Measurements from ENCODE around the gene TAS2R30. TPM values are rescaled to one million over a fixed set of nuclear protein-coding genes. Genes with fewer than 3 reads are reported as not detected.

TAS2R30 gene, protein sequence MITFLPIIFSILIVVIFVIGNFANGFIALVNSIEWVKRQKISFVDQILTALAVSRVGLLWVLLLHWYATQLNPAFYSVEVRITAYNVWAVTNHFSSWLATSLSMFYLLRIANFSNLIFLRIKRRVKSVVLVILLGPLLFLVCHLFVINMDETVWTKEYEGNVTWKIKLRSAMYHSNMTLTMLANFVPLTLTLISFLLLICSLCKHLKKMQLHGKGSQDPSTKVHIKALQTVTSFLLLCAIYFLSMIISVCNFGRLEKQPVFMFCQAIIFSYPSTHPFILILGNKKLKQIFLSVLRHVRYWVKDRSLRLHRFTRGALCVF
- total RNA-seq (1.7 TPM), polyA plus RNA-seq (0.14 TPM)
- long read RNA-seq, donor 1 = 0 reads
- long read RNA-seq, donor 2 = 0 reads
- long read RNA-seq, donor 3 = 0 reads
- long read RNA-seq, donor 4 = 0 reads
- long read RNA-seq, donor 5 = 0 reads
- long read RNA-seq, donor 6 = 0 reads
- long read RNA-seq, donor 7 = 0 reads
- long read RNA-seq, donor 8, partial matches to known transcripts = 0 of 1 reads
- long read RNA-seq, donor 8, other reads (novel, unspliced or antisense) = 0 of 1 reads
- long read RNA-seq, donor 9 = 0 reads
- long read RNA-seq, donor 10 = 0 reads

DNA sequence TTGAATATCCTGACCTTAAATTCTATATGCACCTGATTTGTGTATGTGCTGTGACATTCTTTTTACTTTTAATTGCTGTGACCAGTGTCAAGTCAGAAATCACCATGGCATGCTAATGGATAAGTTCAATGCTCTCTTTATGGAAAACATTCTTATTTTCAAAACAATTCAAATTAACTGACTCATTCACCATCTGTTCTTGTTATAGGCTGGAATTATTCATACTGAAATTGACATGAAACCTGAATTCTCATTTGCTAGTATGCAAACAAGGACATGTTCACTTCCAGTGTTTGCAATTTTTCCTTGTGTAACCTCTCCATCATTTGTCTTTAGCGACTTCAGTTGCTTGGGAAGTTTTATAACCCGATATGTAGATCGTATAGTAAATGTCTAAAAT lies at the start of gene TAS2R30:
TAS2R30 (minus strand) TSS at position 340 of the 400 bp plus-strand sequence. CDS start 400 bp downstream, outside the sequence.
- Histone ChIP-seq H3K4me1 (ENCODE audit: control insufficient read depth in 2 of 2, insufficient read depth in 2 of 2, low read length in 2 of 2) (no peaks in the 10 kb centered on the region), H3K9me3 (ENCODE audit: control insufficient read depth in 2 of 2, insufficient read depth in 1 of 2, low read length in 1 of 2) (no peaks in the 10 kb centered on the region), H3K36me3 (ENCODE audit: control insufficient read depth in 2 of 2, insufficient read depth in 2 of 2, low read length in 1 of 2) (no peaks in the 10 kb centered on the region), H3K27ac (ENCODE audit: low read depth in 1 of 2, low read length in 1 of 2) (no peak within 1 kb of the TSS), H3K4me3 (ENCODE audit: low read length in 2 of 2) (no peak within 1 kb of the TSS), H3K27me3 (ENCODE audit: control insufficient read depth in 2 of 2, insufficient read depth in 1 of 2, low read length in 1 of 2) (no peaks in the 10 kb centered on the region)
- 83% methylated on average over 3 of the region's 3 CpGs for WGBS
- DNase-seq (ENCODE audit: low read depth in 6 of 9, low spot score in 9 of 9) = no peak

DNA sequence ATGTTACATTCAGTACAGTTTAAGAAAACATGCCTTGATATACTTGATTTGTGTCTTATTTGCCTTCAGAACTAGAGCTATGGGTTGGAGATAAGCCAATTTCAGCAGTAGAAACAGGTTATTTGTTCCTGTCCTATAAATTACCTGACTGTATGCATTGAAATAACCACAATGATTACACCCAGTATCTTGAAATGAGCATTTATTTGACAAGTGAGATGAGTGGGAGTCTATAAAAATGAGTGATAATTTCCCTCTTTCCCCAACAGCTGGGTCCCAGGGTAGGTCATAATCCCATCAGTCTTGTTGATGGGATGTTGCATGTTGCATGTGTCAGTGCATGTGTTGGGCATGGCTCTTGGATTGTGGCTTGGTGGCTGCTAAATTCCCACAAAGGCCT lies 48.6 kb upstream of the TAS2R30 start:
- no peaks in the 10 kb centered on the region for H3K36me3 ChIP-seq (ENCODE audit: control insufficient read depth in 2 of 2, insufficient read depth in 2 of 2, low read length in 1 of 2)
- no peak for DNase-seq (ENCODE audit: low read depth in 6 of 9, low spot score in 9 of 9)

DNA sequence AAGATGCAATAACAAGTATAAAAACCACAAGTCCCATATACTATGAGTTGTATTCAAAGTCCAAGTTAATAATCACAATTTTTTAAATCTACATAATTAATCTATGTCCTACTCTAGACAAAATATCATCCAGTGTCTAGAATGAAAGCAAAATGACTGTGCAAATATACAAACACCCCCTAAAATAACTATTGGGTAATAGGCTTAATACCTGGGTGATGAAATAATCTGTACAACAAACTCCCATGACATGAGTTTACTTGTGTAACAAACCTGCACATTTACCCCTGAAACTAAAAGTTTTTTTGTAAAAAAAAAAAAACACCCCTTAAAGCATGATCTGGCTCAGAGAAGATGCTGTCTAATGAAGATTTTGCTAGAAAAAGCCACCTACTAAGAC lies 48.1 kb upstream of the TAS2R30 start:
- H3K36me3 ChIP-seq (ENCODE audit: control insufficient read depth in 2 of 2, insufficient read depth in 2 of 2, low read length in 1 of 2) = no peaks in the 10 kb centered on the region
- H3K9me3 ChIP-seq (ENCODE audit: control insufficient read depth in 2 of 2, insufficient read depth in 1 of 2, low read length in 1 of 2) = no peaks in the 10 kb centered on the region
- H3K27ac ChIP-seq (ENCODE audit: low read depth in 1 of 2, low read length in 1 of 2) = no peak overlapping the region
- H3K27me3 ChIP-seq (ENCODE audit: control insufficient read depth in 2 of 2, insufficient read depth in 1 of 2, low read length in 1 of 2) = no peaks in the 10 kb centered on the region
- no peak for DNase-seq (ENCODE audit: low read depth in 6 of 9, low spot score in 9 of 9)
- no peak overlapping the region for H3K4me3 ChIP-seq (ENCODE audit: low read length in 2 of 2)
- no peaks in the 10 kb centered on the region for H3K4me1 ChIP-seq (ENCODE audit: control insufficient read depth in 2 of 2, insufficient read depth in 2 of 2, low read length in 2 of 2)

More for the DNA sequence above, 48.6 kb upstream of the TAS2R30 start:
- H3K27me3 ChIP-seq (ENCODE audit: control insufficient read depth in 2 of 2, insufficient read depth in 1 of 2, low read length in 1 of 2) = no peaks in the 10 kb centered on the region
- no peaks in the 10 kb centered on the region for H3K9me3 ChIP-seq (ENCODE audit: control insufficient read depth in 2 of 2, insufficient read depth in 1 of 2, low read length in 1 of 2)
- H3K4me1 ChIP-seq (ENCODE audit: control insufficient read depth in 2 of 2, insufficient read depth in 2 of 2, low read length in 2 of 2) = no peaks in the 10 kb centered on the region
- no peak overlapping the region for H3K4me3 ChIP-seq (ENCODE audit: low read length in 2 of 2)
- no peak overlapping the region for H3K27ac ChIP-seq (ENCODE audit: low read depth in 1 of 2, low read length in 1 of 2)

DNA sequence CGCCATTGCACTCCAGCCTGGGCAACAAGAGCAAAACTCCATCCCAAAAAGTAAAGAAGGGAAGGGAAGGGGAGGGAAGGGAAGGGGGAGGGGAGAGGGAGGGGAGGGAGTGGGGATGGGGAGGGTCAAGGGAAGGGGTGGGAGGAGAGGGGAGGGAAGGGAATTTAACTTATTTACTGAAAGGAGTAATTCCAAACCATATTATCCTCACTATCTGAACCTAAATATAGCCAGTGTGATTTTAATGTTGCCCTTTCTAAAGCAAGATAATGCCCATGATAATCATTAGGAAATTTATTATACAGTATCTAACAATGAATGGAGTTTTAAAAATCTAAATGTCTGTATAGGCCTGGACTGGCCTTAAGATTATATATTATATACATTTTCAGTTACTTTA lies 43.8 kb upstream of the TAS2R30 start:
- H3K4me3 ChIP-seq (ENCODE audit: low read length in 2 of 2) = no peak overlapping the region
- WGBS = 100% methylated on average over 1 of the region's 1 CpG
- no peaks in the 10 kb centered on the region for H3K4me1 ChIP-seq (ENCODE audit: control insufficient read depth in 2 of 2, insufficient read depth in 2 of 2, low read length in 2 of 2)

DNA sequence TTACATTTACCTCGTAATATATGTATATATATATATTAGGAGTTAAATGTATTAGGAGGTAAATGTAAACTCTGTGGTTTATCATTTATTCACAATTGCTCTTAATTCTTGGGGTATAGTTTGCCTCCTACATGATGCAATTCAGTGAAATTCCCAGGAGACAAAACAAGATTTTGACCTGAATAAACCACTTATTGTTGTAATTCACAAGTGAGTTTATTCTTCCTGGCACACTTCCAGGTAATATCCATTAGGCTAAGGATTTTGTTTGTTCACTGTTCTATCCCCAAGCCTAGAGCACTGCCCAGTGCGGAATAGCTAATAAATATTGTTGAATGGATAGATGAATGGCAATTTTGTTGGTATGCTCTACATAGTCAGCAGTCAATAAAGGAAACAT lies 39.6 kb upstream of the TAS2R30 start:
- Histone ChIP-seq H3K9me3 (ENCODE audit: control insufficient read depth in 2 of 2, insufficient read depth in 1 of 2, low read length in 1 of 2) (no peaks in the 10 kb centered on the region), H3K27ac (ENCODE audit: low read depth in 1 of 2, low read length in 1 of 2) (no peak overlapping the region), H3K4me1 (ENCODE audit: control insufficient read depth in 2 of 2, insufficient read depth in 2 of 2, low read length in 2 of 2) (peaks cover 7 to 8% of the 10 kb centered on the region in 2 donors), H3K36me3 (ENCODE audit: control insufficient read depth in 2 of 2, insufficient read depth in 2 of 2, low read length in 1 of 2) (peaks cover 0 to 21% of the 10 kb centered on the region in 2 donors), H3K4me3 (ENCODE audit: low read length in 2 of 2) (no peak overlapping the region), H3K27me3 (ENCODE audit: control insufficient read depth in 2 of 2, insufficient read depth in 1 of 2, low read length in 1 of 2) (no peaks in the 10 kb centered on the region)
- DNase-seq (ENCODE audit: low read depth in 6 of 9, low spot score in 9 of 9) = no peak
- 97% methylated on average over 2 of the region's 2 CpGs for WGBS

More for the DNA sequence above, 43.8 kb upstream of the TAS2R30 start:
- Histone ChIP-seq H3K27ac (ENCODE audit: low read depth in 1 of 2, low read length in 1 of 2) (no peak overlapping the region), H3K27me3 (ENCODE audit: control insufficient read depth in 2 of 2, insufficient read depth in 1 of 2, low read length in 1 of 2) (no peaks in the 10 kb centered on the region), H3K9me3 (ENCODE audit: control insufficient read depth in 2 of 2, insufficient read depth in 1 of 2, low read length in 1 of 2) (no peaks in the 10 kb centered on the region), H3K36me3 (ENCODE audit: control insufficient read depth in 2 of 2, insufficient read depth in 2 of 2, low read length in 1 of 2) (peaks cover 0 to 8% of the 10 kb centered on the region in 2 donors)
- DNase-seq (ENCODE audit: low read depth in 6 of 9, low spot score in 9 of 9) = no peak

DNA sequence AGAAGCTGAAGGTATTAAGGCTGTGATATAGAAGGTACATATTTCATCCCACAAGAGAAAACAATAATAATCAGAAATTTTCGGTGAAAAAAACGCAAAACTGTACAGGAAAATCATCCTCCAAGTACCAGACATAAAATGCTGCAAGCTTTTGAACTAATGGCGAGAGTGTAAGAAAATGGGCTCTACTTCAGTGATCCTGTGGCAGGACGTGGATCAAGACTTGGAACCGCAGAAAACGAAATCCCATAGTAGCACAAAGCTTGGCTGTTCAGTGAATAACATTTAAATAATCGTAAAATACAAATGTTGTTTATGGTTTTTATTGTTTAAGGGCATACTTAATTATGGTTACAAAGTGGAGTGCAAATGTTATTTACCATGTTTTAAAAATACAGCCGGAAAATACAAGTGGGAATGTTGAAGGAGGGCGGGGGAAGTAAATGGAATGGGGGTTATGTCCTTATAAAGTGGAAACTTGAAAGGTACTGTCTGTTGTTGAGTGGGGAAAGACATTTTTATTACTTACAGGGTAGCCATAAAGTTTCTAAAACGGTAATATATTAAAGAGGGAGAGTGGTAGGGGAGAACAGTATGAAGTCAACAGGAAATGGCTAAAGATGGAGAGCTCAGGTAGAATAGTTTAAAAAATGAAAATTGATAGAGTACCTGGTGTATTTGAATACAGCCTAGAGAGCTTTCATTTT lies 37.7 kb upstream of the TAS2R30 start:
- WGBS = 7% methylated on average over 10 of the region's 10 CpGs
- Histone ChIP-seq H3K4me1 (ENCODE audit: control insufficient read depth in 2 of 2, insufficient read depth in 2 of 2, low read length in 2 of 2) (peaks cover 7 to 8% of the 10 kb centered on the region in 2 donors), H3K27me3 (ENCODE audit: control insufficient read depth in 2 of 2, insufficient read depth in 1 of 2, low read length in 1 of 2) (no peaks in the 10 kb centered on the region), H3K36me3 (ENCODE audit: control insufficient read depth in 2 of 2, insufficient read depth in 2 of 2, low read length in 1 of 2) (peaks cover 0 to 22% of the 10 kb centered on the region in 2 donors), H3K9me3 (ENCODE audit: control insufficient read depth in 2 of 2, insufficient read depth in 1 of 2, low read length in 1 of 2) (no peaks in the 10 kb centered on the region), H3K4me3 (ENCODE audit: low read length in 2 of 2) (peak overlapping the region; percentile 50 to 67), H3K27ac (ENCODE audit: low read depth in 1 of 2, low read length in 1 of 2) (peak overlapping the region; percentile 27 to 93)
- peak in 2 of 9 donors; percentile 4 to 17 for DNase-seq (ENCODE audit: low read depth in 6 of 9, low spot score in 9 of 9)

DNA sequence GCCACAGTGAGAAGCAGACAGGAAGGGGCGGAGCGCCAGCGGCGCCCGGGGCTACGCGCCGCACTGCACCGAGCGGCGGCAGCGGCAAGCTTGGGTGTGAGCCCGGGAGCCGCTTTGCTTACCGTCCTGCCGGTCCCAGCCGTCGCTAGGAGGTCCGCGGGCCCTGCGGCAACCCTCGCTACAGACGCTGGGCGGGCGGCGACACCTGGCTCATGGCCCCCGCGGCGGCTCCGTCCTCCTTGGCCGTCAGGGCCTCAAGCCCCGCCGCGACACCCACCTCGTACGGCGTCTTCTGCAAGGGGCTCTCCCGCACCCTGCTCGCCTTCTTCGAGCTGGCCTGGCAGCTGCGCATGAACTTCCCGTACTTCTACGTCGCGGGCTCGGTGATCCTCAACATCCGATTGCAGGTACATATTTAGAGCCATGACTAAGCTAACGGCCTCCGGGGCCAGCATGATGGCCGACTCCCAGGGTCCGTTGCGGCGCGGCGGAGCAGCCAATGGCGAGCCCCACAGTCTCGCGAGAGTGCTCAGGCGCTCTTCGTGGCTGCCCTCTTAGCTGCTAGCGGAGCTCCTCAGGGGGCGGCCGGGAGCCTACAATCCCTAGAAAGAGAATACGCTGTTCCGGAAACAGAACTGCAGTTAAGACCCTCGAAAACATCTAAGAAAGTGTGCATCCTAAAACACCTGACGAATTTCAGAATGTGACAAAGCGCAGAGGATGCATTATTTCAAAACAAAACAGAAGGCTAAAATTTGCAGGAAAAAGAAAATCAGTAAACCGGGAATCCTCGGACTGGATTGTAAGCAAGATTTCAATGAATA lies 36.9 kb upstream of the TAS2R30 start, which contains the start of gene SMIM10L1:
SMIM10L1 (plus strand) TSS at position 50 of the 824 bp plus-strand sequence; CDS start at position 213, 163 bp downstream.
- under 1% methylated on average over 70 of the region's 70 CpGs for WGBS
- DNase-seq (ENCODE audit: low read depth in 6 of 9, low spot score in 9 of 9) = peak; percentile 75 to 96 (median 90)
- Histone ChIP-seq H3K36me3 (ENCODE audit: control insufficient read depth in 2 of 2, insufficient read depth in 2 of 2, low read length in 1 of 2) (peaks cover 0 to 19% of the 10 kb centered on the region in 2 donors), H3K4me3 (ENCODE audit: low read length in 2 of 2) (peak within 1 kb of the TSS; percentile 50 to 67), H3K4me1 (ENCODE audit: control insufficient read depth in 2 of 2, insufficient read depth in 2 of 2, low read length in 2 of 2) (peaks cover 7 to 8% of the 10 kb centered on the region in 2 donors), H3K27ac (ENCODE audit: low read depth in 1 of 2, low read length in 1 of 2) (peak within 1 kb of the TSS; percentile 93 to 99), H3K9me3 (ENCODE audit: control insufficient read depth in 2 of 2, insufficient read depth in 1 of 2, low read length in 1 of 2) (no peaks in the 10 kb centered on the region), H3K27me3 (ENCODE audit: control insufficient read depth in 2 of 2, insufficient read depth in 1 of 2, low read length in 1 of 2) (no peaks in the 10 kb centered on the region)

DNA sequence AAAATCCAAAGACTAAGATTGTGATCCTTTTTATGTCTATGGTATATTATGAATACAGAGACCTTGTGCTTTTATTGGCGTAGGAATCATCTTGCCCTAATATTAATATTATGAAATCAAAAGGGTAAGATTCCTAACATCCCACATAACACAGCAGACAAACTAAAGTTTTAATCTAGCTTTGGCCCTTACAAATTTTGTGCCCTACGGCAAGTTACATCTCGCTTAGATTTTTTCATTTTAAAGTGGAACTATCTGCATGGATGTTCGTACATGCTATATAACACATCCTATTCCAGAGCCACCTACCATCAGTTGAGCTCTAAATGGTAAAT lies 36.3 kb upstream of the TAS2R30 start:
- Histone ChIP-seq H3K36me3 (ENCODE audit: control insufficient read depth in 2 of 2, insufficient read depth in 2 of 2, low read length in 1 of 2) (peaks cover 6 to 23% of the 10 kb centered on the region in 2 donors), H3K4me3 (ENCODE audit: low read length in 2 of 2) (peak overlapping the region; percentile 50 to 67), H3K27me3 (ENCODE audit: control insufficient read depth in 2 of 2, insufficient read depth in 1 of 2, low read length in 1 of 2) (no peaks in the 10 kb centered on the region), H3K27ac (ENCODE audit: low read depth in 1 of 2, low read length in 1 of 2) (peak overlapping the region; percentile 93 to 99), H3K4me1 (ENCODE audit: control insufficient read depth in 2 of 2, insufficient read depth in 2 of 2, low read length in 2 of 2) (peaks cover 7 to 8% of the 10 kb centered on the region in 2 donors), H3K9me3 (ENCODE audit: control insufficient read depth in 2 of 2, insufficient read depth in 1 of 2, low read length in 1 of 2) (no peaks in the 10 kb centered on the region)
- peak in 2 of 9 donors; percentile 3 to 67 for DNase-seq (ENCODE audit: low read depth in 6 of 9, low spot score in 9 of 9)
- WGBS = 4% methylated on average over 4 of the region's 4 CpGs

All from thymus (tissue), 14 donors.